Osteoblast (primary cell): ENCODE results near the gene TIMP2. TPM values are rescaled to one million over a fixed set of nuclear protein-coding genes. Genes with fewer than 3 reads are reported as not detected.

Source experiments
- DNase-seq: peaks from one replicate; pipeline ENCODE4 v3.0.0; 2011; ENCODE audit warnings: low spot score, mixed read lengths; ENCODE audit not compliant: insufficient read length; ENCODE audit errors: missing footprints
- H2AFZ ChIP-seq: 2 replicates; pipeline ENCODE4 v1.6.0; 2011; ENCODE audit warnings: mild to moderate bottlenecking, low read length
- H3K27ac ChIP-seq: 2 replicates; pipeline ENCODE4 v1.5.1; 2011; ENCODE audit warnings: mild to moderate bottlenecking, low read depth, low read length, moderate library complexity
- H3K27me3 ChIP-seq: 2 replicates; pipeline ENCODE4 v1.6.0; 2012; ENCODE audit warnings: mild to moderate bottlenecking, control low read depth, inconsistent platforms, low read length, moderate library complexity; ENCODE audit not compliant: insufficient read depth
- H3K36me3 ChIP-seq: 2 replicates; pipeline ENCODE4 v1.5.1; 2011; ENCODE audit warnings: mild to moderate bottlenecking, low read length, control low read depth, moderate library complexity; ENCODE audit not compliant: insufficient read depth
- H3K4me1 ChIP-seq: 2 replicates; pipeline ENCODE4 v1.5.1; 2011; ENCODE audit warnings: mild to moderate bottlenecking, low read length, control low read depth, moderate library complexity; ENCODE audit not compliant: insufficient read depth
- H3K4me2 ChIP-seq: 2 replicates; pipeline ENCODE4 v1.6.0; 2011; ENCODE audit warnings: mild to moderate bottlenecking, low read length; ENCODE audit not compliant: insufficient read depth
- H3K4me3 ChIP-seq: fragments of 200-600 bp; sonication (generic); 3 replicates; pipeline ENCODE4 v1.5.1; 2012; ENCODE audit warnings: mild to moderate bottlenecking, low read length, inconsistent platforms; ENCODE audit not compliant: insufficient read depth
- H3K79me2 ChIP-seq: 2 replicates; pipeline ENCODE4 v1.6.0; 2012; ENCODE audit warnings: mild to moderate bottlenecking, low read length, control low read depth, inconsistent platforms; ENCODE audit not compliant: insufficient read depth
- H3K9me3 ChIP-seq: 2 replicates; pipeline ENCODE4 v1.5.1; 2011; ENCODE audit warnings: low read depth, low read length, control low read depth
- H4K20me1 ChIP-seq: 2 replicates; pipeline ENCODE4 v1.6.0; 2012; ENCODE audit warnings: mild to moderate bottlenecking, low read length, control low read depth; ENCODE audit not compliant: insufficient read depth
- CTCF ChIP-seq: IDR thresholded peaks from 2 replicates; pipeline ENCODE4 v1.5.1; 2011; ENCODE audit warnings: mild to moderate bottlenecking, low read depth, low read length, moderate library complexity; ENCODE audit errors: extremely low read depth
- total RNA-seq: library from RNA; depleted of rRNA; stranded (reverse); fragments of >200 nt; gene quantifications from 2 replicates; pipeline ENCODE4 v1.2.3, GENCODE V29; 2012

The TIMP2 gene
- total RNA-seq, 1 donor, result 164 TPM

GRCh38 chr17:78824240-78824639 is 100.9 kb downstream of the TIMP2 start:
- H3K9me3 ChIP-seq, result no peaks in the 10 kb centered on the region
- H3K36me3 ChIP-seq, result peaks cover 70% of the 10 kb centered on the region
- H3K4me2 ChIP-seq, result no peak overlapping the region
- DNase-seq, result no peak
- no peak overlapping the region for H3K4me3 ChIP-seq
- H3K4me1 ChIP-seq, result peaks cover 14% of the 10 kb centered on the region
- H3K79me2 ChIP-seq, result peaks cover 62% of the 10 kb centered on the region
- H3K27ac ChIP-seq, result no peak overlapping the region
- no peak for TF ChIP-seq CTCF
- H3K27me3 ChIP-seq, result no peaks in the 10 kb centered on the region
- H4K20me1 ChIP-seq, result peaks cover 23% of the 10 kb centered on the region
- H2AFZ ChIP-seq, result no peak overlapping the region

GRCh38 chr17:78823282-78824046 is 101.7 kb downstream of the TIMP2 start:
- no peak overlapping the region for H3K4me3 ChIP-seq
- H3K27ac ChIP-seq, result peak overlapping the region; percentile 75
- DNase-seq, result no peak
- no peak overlapping the region for H2AFZ ChIP-seq
- H3K79me2 ChIP-seq, result peaks cover 58% of the 10 kb centered on the region
- no peaks in the 10 kb centered on the region for H3K9me3 ChIP-seq
- peak; percentile 20 for TF ChIP-seq CTCF
- no peaks in the 10 kb centered on the region for H3K27me3 ChIP-seq
- H4K20me1 ChIP-seq, result peaks cover 15% of the 10 kb centered on the region
- no peak overlapping the region for H3K4me2 ChIP-seq
- peaks cover 70% of the 10 kb centered on the region for H3K36me3 ChIP-seq
- peaks cover 14% of the 10 kb centered on the region for H3K4me1 ChIP-seq

DNA sequence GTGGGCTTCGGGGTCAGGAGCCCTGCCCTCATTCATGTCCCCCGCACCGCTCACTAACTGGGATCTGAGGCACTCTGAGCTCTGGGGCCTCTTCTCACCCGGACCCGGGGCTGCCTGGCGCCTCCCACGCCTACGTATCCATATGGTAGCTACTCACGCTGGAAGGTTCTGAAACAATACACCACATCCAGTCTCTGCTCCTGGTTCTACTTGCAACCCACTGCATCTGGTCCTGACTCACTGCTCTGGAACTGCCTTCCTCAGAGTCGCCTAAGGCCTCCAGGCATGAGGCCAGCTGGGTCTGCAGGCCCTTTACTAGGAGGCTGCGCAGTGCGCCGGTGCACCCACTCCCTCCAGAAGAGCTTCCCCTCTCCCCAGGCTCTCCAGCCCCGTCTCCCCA is 102.6 kb downstream of the TIMP2 start:
- H2AFZ ChIP-seq, result no peak overlapping the region
- no peaks in the 10 kb centered on the region for H3K27me3 ChIP-seq
- peak overlapping the region; percentile 75 for H3K27ac ChIP-seq
- DNase-seq, result peak; percentile 98
- H3K9me3 ChIP-seq, result no peaks in the 10 kb centered on the region
- H3K4me1 ChIP-seq, result peaks cover 14% of the 10 kb centered on the region
- peak overlapping the region; percentile 31 for H3K4me2 ChIP-seq
- H3K36me3 ChIP-seq, result peaks cover 70% of the 10 kb centered on the region
- no peak for TF ChIP-seq CTCF
- H4K20me1 ChIP-seq, result peaks cover 10% of the 10 kb centered on the region
- H3K4me3 ChIP-seq, result no peak overlapping the region
- H3K79me2 ChIP-seq, result peaks cover 55% of the 10 kb centered on the region

DNA sequence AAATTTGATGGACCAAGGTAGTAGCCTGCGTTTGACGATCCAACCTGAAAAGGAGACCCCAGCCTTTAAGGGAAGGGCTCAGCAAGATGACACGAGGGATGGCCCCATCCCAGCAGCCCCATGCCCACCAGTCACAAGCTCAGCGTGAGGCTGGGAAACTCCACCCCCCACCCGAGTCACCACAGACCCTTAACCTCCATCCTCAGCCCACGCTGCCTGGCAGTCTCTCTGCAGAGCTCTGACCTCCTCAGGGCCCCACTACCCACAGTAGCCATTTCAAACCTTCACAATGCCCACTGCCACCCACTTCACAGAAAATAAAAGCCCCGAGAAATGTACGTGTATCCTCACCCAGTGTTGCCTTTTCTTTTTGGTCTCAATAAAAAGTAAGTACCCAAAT is 103.2 kb downstream of the TIMP2 start:
- no peak overlapping the region for H2AFZ ChIP-seq
- peaks cover 54% of the 10 kb centered on the region for H3K79me2 ChIP-seq
- H3K4me1 ChIP-seq, result peaks cover 14% of the 10 kb centered on the region
- no peak overlapping the region for H3K4me3 ChIP-seq
- DNase-seq, result no peak
- peaks cover 71% of the 10 kb centered on the region for H3K36me3 ChIP-seq
- no peaks in the 10 kb centered on the region for H3K9me3 ChIP-seq
- TF ChIP-seq CTCF, result no peak
- peak overlapping the region; percentile 31 for H3K4me2 ChIP-seq
- peak overlapping the region; percentile 75 for H3K27ac ChIP-seq
- no peaks in the 10 kb centered on the region for H3K27me3 ChIP-seq
- peaks cover 10% of the 10 kb centered on the region for H4K20me1 ChIP-seq
